VCaP (cell line): ENCODE results near the gene TMEM120A.

Experiments
- H3K27ac ChIP-seq: fragments of 450-650 bp; 2 replicates; pipeline ENCODE4 v1.5.1; 2017
- TF ChIP-seq, protein P1 (sequence below): fragments of 450-650 bp; conservative IDR thresholded peaks from 2 replicates; pipeline ENCODE4 v1.5.1; 2017; ENCODE audit warnings: mild to moderate bottlenecking, moderate library complexity

The TMEM120A gene

DNA sequence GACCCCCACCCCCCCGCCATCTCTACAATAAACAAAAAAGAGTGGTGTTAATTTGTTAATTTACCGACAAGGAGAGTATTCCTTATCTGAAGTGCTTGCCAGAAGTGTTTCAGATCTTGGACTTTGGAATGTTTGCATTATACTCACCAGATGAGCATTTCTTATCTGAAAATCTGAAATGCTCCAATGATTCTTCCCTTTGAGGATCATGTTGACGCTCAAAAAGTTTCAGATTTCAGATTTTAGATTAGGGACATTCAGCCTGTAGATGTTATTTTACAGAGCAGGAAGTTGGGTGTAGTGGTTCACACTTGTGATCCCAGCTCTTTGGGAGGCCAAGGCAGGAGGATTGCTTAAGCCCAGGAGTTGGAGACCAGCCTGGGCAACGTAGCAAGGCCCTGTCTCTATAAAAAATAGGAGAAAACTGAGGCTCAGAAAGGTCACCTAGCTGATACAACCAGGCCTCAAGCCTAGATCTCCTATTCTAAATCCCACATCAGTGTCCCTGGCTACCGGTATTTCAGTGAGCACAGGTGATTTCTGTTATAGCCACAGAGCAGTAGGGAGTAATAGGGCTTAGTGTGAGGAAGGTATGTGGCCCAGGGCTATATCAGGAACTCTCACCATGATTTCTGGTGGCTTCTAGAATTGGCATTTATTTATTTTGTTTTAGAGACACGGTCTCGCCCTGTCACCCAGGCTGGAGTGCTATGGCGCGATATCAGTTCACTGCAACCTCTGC is 35.4 kb downstream of the TMEM120A start:
- TF ChIP-seq, protein P1, sequence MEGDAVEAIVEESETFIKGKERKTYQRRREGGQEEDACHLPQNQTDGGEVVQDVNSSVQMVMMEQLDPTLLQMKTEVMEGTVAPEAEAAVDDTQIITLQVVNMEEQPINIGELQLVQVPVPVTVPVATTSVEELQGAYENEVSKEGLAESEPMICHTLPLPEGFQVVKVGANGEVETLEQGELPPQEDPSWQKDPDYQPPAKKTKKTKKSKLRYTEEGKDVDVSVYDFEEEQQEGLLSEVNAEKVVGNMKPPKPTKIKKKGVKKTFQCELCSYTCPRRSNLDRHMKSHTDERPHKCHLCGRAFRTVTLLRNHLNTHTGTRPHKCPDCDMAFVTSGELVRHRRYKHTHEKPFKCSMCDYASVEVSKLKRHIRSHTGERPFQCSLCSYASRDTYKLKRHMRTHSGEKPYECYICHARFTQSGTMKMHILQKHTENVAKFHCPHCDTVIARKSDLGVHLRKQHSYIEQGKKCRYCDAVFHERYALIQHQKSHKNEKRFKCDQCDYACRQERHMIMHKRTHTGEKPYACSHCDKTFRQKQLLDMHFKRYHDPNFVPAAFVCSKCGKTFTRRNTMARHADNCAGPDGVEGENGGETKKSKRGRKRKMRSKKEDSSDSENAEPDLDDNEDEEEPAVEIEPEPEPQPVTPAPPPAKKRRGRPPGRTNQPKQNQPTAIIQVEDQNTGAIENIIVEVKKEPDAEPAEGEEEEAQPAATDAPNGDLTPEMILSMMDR = no peak
- H3K27ac ChIP-seq = peak overlapping the region; percentile 81

DNA sequence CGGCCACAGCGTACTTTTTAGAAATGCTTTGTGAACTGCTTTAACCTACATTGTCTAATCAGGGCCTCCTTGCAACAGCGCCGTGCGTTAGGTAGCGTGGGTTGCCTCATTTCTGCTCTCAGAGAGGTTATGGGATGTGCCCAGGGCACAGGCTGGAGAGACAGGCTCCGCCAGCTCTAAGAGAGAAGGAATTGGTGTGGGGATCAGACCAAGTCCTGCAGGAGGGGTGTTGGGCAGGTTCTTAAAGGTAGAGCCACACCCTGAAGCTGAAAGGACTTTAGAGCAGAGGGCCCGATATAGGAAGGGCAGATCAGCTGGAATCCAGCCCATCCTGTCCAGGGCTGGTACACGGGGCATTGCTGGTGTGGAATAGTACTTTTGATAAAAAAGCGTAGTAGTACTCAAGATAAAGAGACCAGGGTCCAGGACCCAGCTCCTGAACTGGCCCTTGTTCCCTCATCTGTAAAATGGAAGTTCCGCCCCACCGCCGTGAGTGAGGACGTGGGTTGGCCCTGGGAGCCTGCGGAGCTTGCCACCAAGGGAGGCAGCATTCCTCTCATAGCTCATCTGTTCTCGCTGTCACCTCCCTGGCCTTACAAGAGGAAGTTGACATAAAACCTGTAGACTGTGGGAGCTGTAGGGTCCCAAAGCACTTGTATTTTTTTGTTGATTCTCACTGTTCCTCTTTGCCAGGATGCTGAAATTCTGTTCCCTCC is 37.2 kb downstream of the TMEM120A start:
- H3K27ac ChIP-seq = peak overlapping the region; percentile 81
- TF ChIP-seq, protein P1 = no peak

DNA sequence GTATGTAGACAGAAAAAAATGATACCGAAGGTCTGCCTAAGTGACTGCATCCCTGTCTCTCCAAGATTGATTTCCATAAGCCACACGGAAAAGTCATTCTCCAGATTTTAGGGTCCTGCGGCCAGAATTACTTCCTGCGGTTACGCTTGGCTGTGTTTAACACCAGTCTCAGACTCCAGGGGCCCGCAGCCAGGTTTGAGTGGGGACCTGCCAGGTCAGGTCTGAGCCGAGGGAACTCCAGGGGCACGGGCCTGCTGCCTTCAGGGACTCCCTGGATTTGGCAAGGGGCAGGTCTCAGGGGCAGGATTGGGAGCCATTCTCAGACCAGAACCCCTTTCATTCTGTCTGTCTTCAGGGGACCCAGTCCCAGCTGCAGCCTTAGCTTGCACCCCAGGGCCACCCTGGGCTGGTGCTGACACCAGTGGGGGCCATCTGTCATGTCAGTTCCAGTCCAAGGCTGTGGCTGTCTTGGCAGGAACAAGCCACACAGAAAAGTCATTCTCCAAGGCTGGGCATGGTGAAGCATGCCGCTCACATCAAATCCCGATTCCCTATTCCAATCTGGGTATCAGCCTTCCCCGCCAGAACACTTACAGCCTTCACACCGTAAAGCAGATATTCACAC is 39.0 kb downstream of the TMEM120A start:
- TF ChIP-seq, protein P1 = no peak
- peak overlapping the region; percentile 81; the same call in 1 of the 2 replicates for H3K27ac ChIP-seq

DNA sequence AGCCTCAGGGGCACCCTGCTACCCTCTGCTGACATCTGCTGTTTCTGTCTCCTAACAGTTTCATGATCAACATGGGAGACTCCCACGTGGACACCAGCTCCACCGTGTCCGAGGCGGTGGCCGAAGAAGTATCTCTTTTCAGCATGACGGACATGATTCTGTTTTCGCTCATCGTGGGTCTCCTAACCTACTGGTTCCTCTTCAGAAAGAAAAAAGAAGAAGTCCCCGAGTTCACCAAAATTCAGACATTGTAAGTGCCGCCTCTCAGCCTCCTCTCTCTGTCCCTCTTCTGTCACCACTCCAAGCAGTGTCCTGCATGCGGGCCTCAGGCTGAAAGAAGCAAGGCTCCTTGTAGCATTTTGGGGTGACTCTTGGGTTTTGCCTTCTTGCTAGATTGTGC is 40.5 kb downstream of the TMEM120A start:
- TF ChIP-seq, protein P1 = no peak
- H3K27ac ChIP-seq = no peak overlapping the region

DNA sequence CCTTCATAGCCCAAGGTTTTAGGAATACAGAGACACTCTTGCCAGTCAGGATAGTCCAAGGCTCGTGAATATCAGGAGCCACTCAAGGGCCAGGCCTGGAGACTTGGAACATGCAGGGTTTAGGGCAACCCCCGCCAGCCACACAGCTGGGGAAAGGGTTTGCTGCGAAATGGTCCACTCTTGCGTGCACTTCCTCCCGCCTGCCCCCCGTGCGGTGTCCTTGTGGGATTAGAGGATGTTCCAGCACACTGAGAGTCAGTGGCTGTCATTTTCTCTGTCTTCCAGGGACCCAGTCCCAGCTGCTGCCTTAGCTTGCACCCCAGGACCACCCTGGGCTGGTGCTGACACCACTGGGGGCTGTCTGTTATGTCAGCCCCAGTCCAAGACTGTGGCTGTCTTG is 41.0 kb downstream of the TMEM120A start:
- TF ChIP-seq, protein P1 = no peak
- H3K27ac ChIP-seq = no peak overlapping the region

DNA sequence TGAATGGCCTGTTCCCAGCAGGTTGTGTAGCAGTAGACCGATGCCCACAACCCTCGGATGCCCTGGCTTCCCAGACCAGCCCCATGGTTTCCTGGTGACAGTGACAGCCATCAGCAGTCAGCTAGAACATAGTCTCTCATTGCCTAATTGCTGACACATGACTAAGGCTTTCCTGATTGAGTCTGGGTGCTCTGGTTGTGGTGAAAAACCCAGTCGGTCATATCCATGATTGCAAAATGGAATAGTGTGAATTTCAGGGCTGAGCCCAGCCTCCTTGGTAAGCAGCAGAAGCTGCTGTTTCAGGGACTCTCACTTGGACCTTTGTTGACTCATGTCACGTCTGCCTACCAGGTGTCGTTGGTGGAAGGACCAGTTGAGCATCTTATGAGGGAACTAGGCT is 42.9 kb downstream of the TMEM120A start:
- TF ChIP-seq, protein P1 = no peak
- H3K27ac ChIP-seq = peak overlapping the region; percentile 73

DNA sequence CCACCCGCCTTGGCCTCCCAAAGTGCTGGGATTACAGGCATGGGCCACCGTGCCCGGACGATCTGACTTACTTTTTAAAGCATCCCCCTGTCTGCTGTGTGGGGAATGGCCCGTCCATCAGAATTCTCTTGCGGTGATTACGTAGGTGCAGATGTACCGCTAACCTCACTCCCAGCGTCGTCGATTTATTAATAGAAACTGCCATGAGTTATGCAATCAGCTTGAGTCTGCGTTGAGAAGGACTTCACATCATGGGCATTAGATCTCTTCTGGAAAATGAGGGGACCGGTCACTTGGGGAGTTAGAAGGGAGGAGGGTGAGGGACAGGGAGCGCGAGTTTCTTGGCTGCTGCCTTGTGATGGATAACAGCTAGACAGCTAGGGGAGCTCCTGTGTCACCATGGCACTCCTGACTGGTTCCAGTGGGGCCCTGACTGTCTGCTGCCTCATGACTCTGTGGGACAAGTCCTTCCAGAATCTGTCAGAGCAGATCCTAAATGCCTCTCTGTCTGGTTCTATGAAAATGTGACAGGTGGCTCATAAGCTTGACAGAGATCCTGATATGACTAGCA is 44.2 kb downstream of the TMEM120A start:
- peak overlapping the region; percentile 73 for H3K27ac ChIP-seq
- TF ChIP-seq, protein P1 = no peak
